HG03469 (cell line): ENCODE results near the gene ZFYVE21.

ENCODE experiments used
- ATAC-seq: cut with Tn5 transposase; IDR thresholded peaks from one replicate; pipeline ENCODE4 v1.9.1; 2021; ENCODE audit warnings: mild to moderate bottlenecking, moderate library complexity, moderate number of reproducible peaks; ENCODE audit not compliant: unreplicated experiment

ZFYVE21 gene

DNA sequence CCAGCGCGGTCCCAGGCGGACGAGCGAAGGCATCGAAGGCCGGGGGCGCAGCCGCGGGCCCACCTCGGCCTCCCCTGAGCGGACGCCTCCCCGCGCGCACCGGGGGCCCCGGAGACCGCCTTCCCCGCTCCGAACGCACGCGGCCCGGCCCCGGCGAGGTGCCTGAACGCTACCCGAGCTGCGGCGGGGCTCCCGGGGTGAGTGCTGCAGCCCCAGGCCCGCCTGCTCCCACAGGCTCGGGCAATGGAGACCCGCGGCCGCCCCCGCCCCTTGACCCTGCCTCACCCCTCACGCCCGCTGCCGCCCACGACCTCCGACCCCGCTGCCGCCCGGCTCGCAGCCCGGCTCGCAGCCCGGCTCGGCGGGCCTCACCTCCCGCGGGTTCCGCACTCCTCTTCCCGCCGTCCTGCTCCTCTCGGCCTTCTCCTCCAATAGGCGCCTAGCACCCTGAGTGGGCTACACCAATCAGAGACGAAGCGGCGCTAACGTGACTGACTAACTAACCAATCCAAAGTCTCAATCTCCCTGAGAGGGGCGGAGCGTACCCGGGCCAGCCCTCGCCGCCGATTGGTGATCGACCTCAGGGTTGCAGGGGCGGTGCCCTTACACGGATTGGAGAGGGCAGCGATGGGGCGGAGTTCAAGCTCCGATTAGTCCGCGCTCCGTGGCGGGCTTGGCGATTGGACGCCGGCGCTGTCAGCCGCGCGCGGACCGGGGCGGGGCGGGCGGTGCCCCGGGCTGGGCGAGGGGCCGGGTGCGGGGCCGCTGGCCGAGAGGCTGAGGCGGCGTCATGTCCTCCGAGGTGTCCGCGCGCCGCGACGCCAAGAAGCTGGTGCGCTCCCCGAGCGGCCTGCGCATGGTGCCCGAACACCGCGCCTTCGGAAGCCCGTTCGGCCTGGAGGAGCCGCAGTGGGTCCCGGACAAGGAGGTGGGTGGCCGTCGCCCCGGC lies at the start of gene ZFYVE21, which contains the start of gene XRCC3:
Gene ZFYVE21, plus strand, starts transcription at position 759 of the 949 bp plus-strand sequence. Its CDS starts 32 bp downstream, at position 791.
Gene XRCC3, minus strand, starts transcription at position 400 of the 949 bp plus-strand sequence. CDS start 4,364 bp downstream, outside the sequence.
- ATAC-seq, result peak; percentile 86

DNA sequence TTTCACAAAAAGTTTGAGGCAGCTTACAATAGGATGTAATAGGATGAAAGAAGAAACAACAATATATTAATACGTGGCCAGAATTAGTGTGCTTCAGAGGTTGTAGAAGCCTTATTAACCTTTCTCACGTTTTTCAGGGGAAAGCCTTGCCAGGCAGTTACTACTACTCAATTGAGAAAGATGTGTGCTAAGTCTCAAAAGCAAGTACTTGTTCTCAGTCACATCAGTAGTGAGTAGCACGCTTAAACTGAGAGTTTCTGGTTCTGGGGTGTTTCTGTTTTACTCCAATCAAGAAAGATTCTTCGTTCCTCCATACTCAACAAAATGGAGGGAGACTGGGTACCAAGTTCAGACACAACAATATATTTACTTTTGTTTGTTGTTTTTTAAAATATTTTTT lies 47.9 kb upstream of the ZFYVE21 start:
- no peak for ATAC-seq

DNA sequence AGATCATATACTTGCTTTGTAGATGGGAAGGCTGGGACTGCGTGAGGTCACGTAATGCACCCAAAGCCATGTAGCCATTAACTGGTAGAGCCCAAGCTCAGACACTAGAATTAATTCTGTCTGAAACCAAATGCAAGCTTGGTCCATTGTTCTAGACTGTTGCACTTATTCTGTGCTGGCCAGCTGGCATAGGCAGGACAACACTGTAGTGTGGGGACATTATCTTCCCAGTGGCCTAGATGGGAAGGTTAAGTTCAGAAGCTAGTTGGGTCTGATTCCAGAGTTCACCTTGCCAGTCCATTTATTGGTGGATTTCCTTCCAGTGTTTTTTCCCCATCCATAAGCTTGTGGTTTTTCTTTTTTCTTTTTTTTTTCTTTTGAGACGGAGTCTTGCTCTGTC lies 47.5 kb upstream of the ZFYVE21 start:
- no peak for ATAC-seq

DNA sequence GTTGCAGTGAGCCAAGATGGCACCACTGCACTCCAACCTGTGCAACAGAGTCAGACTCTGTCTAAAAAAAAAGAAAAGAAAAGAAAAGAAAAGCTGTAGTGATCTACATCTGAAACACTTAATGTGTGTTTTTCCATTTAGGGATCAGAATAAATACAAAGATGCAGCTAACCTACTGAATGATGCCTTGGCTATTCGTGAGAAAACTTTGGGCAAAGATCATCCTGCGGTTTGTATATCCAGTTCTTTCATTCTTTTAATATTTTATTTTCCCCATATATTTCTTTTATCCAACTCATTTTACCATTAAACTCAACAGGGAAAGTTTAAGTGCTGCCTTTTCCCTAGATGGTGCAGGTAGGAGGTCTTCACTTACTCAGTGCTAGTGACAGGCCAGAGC lies 46.2 kb upstream of the ZFYVE21 start:
- no peak for ATAC-seq

DNA sequence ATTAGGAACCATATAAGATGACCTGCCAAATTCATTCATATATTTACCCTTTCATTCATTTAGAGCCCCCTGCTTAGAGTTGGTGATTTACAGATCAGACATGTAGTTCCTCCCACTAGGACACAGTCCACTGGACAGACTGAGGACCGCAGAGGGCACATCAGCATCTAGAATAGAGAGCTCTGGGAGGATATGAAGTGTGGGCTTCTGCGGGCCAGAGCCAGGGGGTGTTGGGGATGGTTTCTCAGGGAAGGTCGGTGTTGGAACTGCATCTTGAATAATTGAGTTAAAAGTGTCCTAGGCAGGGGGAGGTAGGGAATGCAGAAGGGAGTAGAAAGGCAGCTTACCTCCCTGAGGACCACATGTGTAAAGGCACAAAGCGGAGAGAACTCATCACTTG lies 43.7 kb upstream of the ZFYVE21 start:
- no peak for ATAC-seq

DNA sequence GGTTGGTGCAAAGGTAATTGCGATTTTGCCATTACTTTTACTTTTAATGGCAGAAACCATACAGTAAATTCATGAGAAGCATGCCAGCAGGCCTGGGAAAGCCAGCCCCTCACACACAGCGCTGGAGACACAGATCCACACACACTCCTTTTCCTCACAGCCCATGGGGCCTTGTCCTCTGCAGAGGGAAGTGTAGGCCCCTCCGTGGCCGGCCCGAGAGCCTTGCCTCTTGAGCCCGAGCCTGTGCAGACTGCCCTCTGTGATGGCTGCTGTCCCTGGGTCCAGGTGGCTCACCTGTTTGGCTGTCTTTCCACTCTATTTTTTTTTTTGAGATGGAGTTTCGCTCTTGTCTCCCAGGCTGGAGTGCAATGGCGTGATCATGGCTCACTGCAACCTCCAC lies 39.7 kb upstream of the ZFYVE21 start:
- ATAC-seq, result no peak

DNA sequence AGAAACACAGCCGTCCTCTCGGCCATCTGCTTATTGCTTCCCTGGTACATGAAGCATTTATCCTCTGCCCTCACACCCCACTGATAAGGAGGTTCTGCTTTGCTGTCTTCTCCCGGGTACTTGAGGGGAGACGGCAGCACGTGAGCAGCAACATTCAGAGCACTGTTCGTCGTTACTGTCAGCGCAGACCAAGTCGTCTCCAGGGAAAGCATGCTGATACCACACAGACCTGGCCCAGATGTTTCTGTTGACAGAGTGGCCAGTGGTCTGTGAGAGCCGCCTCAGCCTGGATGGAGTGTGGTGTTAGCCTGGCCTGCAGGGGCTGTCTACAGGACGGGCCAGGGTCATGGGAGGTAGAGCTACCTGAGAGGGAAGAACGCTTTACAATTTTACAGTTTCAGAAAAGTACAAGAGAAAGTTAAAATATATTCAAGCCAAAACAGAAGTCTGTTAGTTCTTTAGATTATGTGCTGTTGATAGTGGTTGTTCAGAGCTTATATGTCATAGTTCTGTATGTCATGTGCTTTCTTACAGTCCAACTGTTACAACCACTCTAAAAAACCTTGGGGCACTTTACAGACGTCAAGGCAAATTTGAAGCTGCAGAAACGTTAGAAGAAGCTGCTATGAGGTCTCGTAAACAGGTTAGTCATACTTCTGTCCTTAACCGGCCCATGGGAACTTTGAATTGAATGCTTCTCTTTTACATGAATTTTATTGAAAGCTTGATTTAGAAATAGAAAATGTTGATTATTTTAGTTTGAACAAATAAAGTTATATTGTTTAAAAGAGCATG lies 38.5 kb upstream of the ZFYVE21 start:
- ATAC-seq, result no peak

- ATAC-seq, result no peak
These were observed 36.3 kb upstream of the ZFYVE21 start for GRCh38 chr14:103679351-103679750.

DNA sequence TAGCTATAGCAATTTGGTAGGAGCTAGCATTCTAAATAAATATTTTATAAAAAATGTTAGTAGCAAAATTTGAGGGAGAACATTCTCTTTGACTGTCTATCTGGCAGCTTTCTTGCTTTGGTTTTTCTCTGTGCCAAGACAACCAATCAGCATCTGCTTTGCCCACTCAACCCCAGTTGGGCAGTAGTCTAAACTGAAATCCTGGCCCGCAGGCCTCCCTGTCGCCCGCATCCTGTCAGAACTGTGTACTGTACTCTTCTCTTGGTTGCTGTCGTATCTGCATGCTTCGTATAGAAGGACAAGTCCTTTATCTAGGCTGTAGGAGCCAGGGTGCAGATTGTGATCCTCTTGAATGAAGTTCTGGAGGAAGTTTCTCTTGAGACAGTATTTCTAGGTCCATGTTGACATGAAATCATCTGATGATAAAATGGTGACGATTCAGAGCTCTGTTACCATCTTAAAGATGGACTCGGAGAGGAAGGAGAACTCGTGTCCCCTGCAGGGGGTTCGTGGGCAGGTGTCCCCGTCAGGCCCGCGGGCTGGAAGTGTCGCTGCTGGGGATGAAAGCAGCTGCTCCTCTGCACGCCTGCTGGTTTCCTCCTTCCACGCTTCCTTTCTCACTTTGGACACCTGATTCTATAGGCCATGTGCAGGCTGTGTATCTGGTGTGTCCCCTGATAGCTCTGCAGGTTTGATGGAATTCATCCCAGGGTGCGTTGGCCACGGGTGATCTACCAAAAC lies 34.9 kb upstream of the ZFYVE21 start:
- ATAC-seq, result no peak

DNA sequence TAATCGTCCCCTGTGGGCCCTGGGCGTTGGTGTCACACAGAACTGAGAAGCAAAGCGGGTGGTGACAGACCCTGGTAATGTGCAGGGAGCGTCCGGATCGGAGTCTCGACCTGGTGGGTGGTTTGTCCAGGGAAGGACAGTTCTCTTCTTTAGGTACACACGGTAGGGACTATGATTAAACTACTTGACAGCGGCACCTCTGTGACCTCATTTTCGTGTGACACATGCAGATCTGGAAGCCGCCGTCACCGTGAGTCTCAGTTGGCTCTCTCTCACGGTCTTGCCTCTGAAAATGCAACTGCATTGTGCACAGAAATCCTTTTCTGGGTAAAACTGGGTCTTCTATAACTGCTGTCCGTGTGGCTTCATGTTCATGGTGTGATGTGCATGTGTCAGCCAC lies 32.5 kb upstream of the ZFYVE21 start:
- no peak for ATAC-seq

- no peak for ATAC-seq
These were observed 31.1 kb upstream of the ZFYVE21 start for GRCh38 chr14:103684471-103684870.

- no peak for ATAC-seq
These were observed 30.7 kb upstream of the ZFYVE21 start for GRCh38 chr14:103684871-103685270.

DNA sequence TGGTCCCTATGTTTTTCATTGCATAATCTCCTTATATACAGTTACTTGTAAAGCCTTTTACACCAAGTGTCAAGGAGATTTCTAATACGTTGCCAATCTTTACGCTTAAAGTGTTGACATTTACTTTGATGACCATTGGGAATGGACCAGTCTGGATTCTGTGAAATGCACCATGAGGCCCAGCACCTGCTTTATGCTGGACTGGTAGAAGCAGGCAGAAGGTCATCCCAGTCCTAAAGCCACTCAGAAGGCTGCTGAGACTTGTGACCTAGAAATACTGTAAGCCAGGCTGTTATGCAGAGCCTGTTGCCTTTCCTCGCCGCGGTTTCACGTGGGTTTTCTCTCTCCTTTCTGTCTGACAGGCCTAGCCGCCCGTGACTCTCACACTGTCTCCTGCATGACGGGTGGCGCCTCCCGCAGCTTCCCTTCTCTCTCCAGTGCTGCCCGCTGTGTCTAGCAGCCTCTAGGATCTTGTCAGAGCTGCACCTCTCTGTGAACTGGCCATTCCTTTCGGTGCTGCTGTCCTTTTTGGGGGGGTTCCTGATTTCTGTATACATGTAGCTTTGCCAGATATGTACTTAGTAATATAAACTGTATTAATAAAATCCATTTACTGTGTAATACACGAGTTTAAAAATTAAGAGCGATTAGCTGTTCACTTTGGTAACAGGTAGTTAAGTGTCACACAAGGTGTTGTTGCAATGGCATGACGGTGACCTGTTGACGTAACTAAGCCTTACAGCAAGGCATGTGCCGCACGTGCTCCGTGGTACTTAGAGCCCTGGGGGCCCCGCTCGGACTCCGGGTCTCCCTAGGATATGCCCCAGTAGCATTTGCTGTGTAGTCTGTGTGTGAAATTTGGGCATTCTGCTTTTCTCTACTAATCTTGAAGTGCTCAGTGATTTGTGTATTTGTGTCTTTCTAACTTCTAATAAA lies 30.1 kb upstream of the ZFYVE21 start:
- ATAC-seq, result no peak

DNA sequence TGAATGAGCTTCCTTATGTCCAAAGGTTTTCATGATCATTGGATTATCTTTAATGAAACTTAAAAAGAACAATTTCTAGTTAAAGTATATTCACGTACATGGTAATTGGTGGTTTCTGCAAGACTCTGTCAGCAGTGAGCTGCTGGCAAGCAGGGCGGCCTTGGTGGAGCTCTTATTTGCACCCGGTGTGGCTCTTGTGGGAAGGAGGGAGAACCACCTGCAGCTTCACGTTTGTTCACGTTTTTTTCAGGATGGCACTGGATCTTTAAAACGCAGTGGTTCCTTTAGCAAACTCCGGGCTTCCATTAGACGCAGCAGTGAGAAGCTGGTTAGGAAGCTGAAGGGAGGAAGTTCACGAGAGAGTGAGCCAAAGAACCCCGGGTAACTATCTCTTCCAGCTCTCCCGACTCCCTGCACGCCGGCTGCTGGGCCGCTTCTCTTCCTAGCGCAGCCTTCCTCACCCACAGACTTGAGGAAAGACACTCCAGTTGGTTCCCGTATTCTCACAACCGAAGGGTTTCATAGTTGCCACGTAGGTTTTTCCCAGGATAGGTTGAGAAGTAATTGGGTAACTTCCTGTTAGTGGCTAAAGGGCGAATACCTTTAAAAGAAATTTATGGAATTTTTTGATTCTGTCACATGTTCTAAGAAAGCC lies 28.7 kb upstream of the ZFYVE21 start:
- no peak for ATAC-seq

GRCh38 chr14:103687712-103688111 lies 27.9 kb upstream of the ZFYVE21 start:
- ATAC-seq, result no peak

GRCh38 chr14:103688441-103688840 lies 27.2 kb upstream of the ZFYVE21 start:
- no peak for ATAC-seq

- ATAC-seq, result no peak
These were observed 26.4 kb upstream of the ZFYVE21 start for GRCh38 chr14:103688906-103689902.

GRCh38 chr14:103690332-103690731 lies 25.3 kb upstream of the ZFYVE21 start:
- no peak for ATAC-seq
